Epithelial cell of proximal tubule (primary cell): ENCODE results near the gene CIAO1. TPM values are rescaled to one million over a fixed set of nuclear protein-coding genes. Genes with fewer than 3 reads are reported as not detected.

Source experiments
- DNase-seq: peaks from one replicate; pipeline ENCODE4 v3.0.0-alpha.2; 2011; ENCODE audit warnings: low read depth
- H3K4me3 ChIP-seq: 2 replicates; pipeline ENCODE4 v1.5.1; 2011; ENCODE audit warnings: low read depth, mild to moderate bottlenecking, low read length
- CTCF ChIP-seq: conservative IDR thresholded peaks from 2 replicates; pipeline ENCODE4 v1.5.1; 2012; ENCODE audit warnings: low read depth, mild to moderate bottlenecking, low read length
- total RNA-seq: library from RNA; depleted of rRNA; stranded (reverse); fragments of >200 nt; gene quantifications from 2 replicates; pipeline ENCODE4 v1.2.3, GENCODE V29; 2015

The CIAO1 gene
- total RNA-seq, 1 donor from 2014 or later: 110 TPM

GRCh38 chr2:96241900-96242611 lies 24.0 kb upstream of the CIAO1 start:
- no peak overlapping the region for H3K4me3 ChIP-seq
- no peak for DNase-seq
- no peak for TF ChIP-seq CTCF

GRCh38 chr2:96243843-96244242 lies 22.2 kb upstream of the CIAO1 start:
- no peak overlapping the region for H3K4me3 ChIP-seq
- TF ChIP-seq CTCF: no peak

GRCh38 chr2:96245609-96246390 lies 20.2 kb upstream of the CIAO1 start:
- no peak overlapping the region for H3K4me3 ChIP-seq
- TF ChIP-seq CTCF: no peak
- no peak for DNase-seq

More at GRCh38 chr2:96243843-96244242, 22.2 kb upstream of the CIAO1 start:
- no peak for DNase-seq

- DNase-seq: no peak
- no peak overlapping the region for H3K4me3 ChIP-seq
- no peak for TF ChIP-seq CTCF
These were observed 19.0 kb upstream of the CIAO1 start for GRCh38 chr2:96247009-96247408.

- H3K4me3 ChIP-seq: no peak overlapping the region
- DNase-seq: no peak
- TF ChIP-seq CTCF: no peak
These were observed 18.1 kb upstream of the CIAO1 start for GRCh38 chr2:96247896-96248295.

- no peak for DNase-seq
- TF ChIP-seq CTCF: no peak
- no peak overlapping the region for H3K4me3 ChIP-seq
These were observed 17.4 kb upstream of the CIAO1 start for GRCh38 chr2:96248624-96249023.

GRCh38 chr2:96249654-96250053 lies 16.4 kb upstream of the CIAO1 start:
- no peak for TF ChIP-seq CTCF
- no peak for DNase-seq

More at GRCh38 chr2:96249654-96250053, 16.4 kb upstream of the CIAO1 start:
- no peak overlapping the region for H3K4me3 ChIP-seq
